ENCODE data around the gene SOX18.

- no peak for TF ChIP-seq POLR2A (IDR thresholded peaks at IDR 0.05; ENCODE audit: extremely low read depth, insufficient read length)
- TF ChIP-seq CTCF (IDR thresholded peaks at IDR 0.05; ENCODE audit: low read depth, low read length): no peak
Observed at GRCh38 chr20:64074963-64075362, 25.5 kb upstream of the SOX18 start.
